Thyroid gland (tissue), 4 donors: ENCODE measurements around the gene PMF1. TPM values are rescaled to one million over a fixed set of nuclear protein-coding genes. Genes with fewer than 3 reads are reported as not detected.
A peak's percentile ranks its signal among the peaks of the same experiment; 100 is the strongest.

Experiments
- DNase-seq, 2 donors: peaks; one replicate each; pipeline ENCODE4 v3.0.0-alpha.2; 2019
- H3K27ac ChIP-seq, 3 donors: fragments of 200-600 bp; sonication (generic); 1 replicate in 2 of 3; 2 replicates in 1 of 3; pipeline ENCODE4 v1.5.1; 2016 to 2019; ENCODE audit warnings: mild to moderate bottlenecking in 1 of 3, moderate library complexity in 1 of 3
- H3K27me3 ChIP-seq: fragments of 200-600 bp; sonication (generic); one replicate; pipeline ENCODE4 v1.5.1; 2019
- H3K36me3 ChIP-seq, 2 donors: fragments of 200-600 bp; sonication (generic); one replicate each; pipeline ENCODE4 v1.5.1; 2016 to 2019
- H3K4me1 ChIP-seq, 2 donors: fragments of 200-600 bp; sonication (generic); one replicate each; pipeline ENCODE4 v1.5.1; 2017 to 2019
- H3K4me3 ChIP-seq, 3 donors: fragments of 200-600 bp; sonication (generic); replicated peaks in 1 of 3; 1 replicate in 2 of 3; 2 replicates in 1 of 3; pipeline ENCODE4 v1.5.1; 2016; ENCODE audit warnings: mild to moderate bottlenecking in 1 of 3
- H3K9me3 ChIP-seq: fragments of 200-600 bp; sonication (generic); one replicate; pipeline ENCODE4 v1.5.1; 2017
- POLR2A ChIP-seq, 2 donors: fragments of 450-650 bp; IDR thresholded peaks; one replicate each; pipeline ENCODE4 v1.6.1; 2017; ENCODE audit warnings: antibody characterized with exemption in 2 of 2, mild to moderate bottlenecking in 2 of 2, moderate library complexity in 1 of 2
- WGBS, 2 donors: methylation state at CpG; one replicate each; pipeline ENCODE4 v1.1.5; 2017; 5-methylcytosine and 5-hydroxymethylcytosine counted together
- intact Hi-C: fragments of 100-400 bp; cut with DNase I; formaldehyde crosslinking; loops from one replicate; pipeline ENCODE4 v1.15.1; 2023
- total RNA-seq, 4 donors: library from RNA; depleted of rRNA; stranded (reverse); fragments of >200 nt; gene quantifications; one replicate each; pipeline ENCODE4 v1.2.3, GENCODE V29; 2016
- TF ChIP-seq, protein P1 (sequence below), 6 experiments: fragments of 200-600 bp in 3 of 6; fragments of 450-650 bp in 3 of 6; sonication (generic) in 3 of 6; IDR thresholded peaks; one replicate each; pipeline ENCODE4 v1.5.1; 2016 to 2019; ENCODE audit warnings: antibody characterized with exemption in 6 of 6, mild to moderate bottlenecking in 2 of 6, inconsistent platforms in 1 of 6, moderate library complexity in 1 of 6

The PMF1 gene
- total RNA-seq, 4 donors from 2014 or later, result 73.6 to 121 (median 107) TPM

DNA sequence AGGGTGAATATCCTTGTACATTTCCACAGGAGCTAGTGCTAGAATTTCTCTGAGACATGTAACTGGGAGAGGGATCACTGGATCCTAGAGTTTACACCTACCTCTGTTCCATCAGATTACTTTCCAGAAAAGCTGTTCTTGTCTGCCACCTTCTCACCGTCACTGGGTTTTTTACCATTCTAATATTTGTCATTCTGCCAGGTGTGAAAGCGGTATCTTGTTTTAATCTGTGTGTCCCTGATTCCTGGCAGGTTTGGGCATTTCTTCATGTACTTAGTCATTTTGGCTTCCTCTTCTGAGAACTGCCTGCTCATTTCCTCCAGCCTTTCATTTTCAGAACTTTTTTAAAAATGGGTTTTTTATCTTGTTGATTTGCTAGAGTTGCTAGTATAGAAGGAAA, 5.1 kb downstream of the PMF1 start:
- Histone ChIP-seq H3K27ac (peak overlapping the region in 2 of 3 donors; percentile 42 to 44), H3K4me1 (peaks cover 7 to 23% of the 10 kb centered on the region in 2 donors), H3K4me3 (no peak overlapping the region), H3K9me3 (no peaks in the 10 kb centered on the region), H3K27me3 (no peaks in the 10 kb centered on the region), H3K36me3 (peaks cover 8 to 19% of the 10 kb centered on the region in 2 donors)
- TF ChIP-seq, protein P1, sequence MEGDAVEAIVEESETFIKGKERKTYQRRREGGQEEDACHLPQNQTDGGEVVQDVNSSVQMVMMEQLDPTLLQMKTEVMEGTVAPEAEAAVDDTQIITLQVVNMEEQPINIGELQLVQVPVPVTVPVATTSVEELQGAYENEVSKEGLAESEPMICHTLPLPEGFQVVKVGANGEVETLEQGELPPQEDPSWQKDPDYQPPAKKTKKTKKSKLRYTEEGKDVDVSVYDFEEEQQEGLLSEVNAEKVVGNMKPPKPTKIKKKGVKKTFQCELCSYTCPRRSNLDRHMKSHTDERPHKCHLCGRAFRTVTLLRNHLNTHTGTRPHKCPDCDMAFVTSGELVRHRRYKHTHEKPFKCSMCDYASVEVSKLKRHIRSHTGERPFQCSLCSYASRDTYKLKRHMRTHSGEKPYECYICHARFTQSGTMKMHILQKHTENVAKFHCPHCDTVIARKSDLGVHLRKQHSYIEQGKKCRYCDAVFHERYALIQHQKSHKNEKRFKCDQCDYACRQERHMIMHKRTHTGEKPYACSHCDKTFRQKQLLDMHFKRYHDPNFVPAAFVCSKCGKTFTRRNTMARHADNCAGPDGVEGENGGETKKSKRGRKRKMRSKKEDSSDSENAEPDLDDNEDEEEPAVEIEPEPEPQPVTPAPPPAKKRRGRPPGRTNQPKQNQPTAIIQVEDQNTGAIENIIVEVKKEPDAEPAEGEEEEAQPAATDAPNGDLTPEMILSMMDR (IDR thresholded peaks at IDR 0.05), result no peak
- no peak for TF ChIP-seq POLR2A (IDR thresholded peaks at IDR 0.05)
- DNase-seq, result no peak
- WGBS, 2 donors, result 28 to 67% methylated on average over 2 of the region's 2 CpGs
- intact Hi-C loops, result no loop called here

DNA sequence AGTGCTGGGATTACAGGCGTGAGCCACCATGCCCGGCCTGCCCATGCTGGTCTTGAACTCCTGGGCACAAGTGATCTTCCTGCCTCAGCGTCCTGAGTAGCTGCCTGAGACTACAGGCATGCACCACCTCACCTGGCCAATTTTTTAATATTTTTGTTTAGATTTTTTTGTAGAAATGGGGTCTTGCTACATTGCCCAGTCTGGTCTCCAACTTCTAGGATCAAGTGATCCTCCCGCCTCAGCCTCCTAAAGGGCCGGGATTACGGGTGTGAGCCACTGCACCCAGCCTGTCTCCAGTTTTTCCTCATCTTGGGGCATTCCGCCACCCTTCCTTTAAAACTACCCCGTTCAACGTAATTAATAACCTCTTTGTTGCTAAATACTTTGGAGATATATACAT, 7.4 kb downstream of the PMF1 start:
- TF ChIP-seq, protein P1 (IDR thresholded peaks at IDR 0.05), result no peak
- no peak for TF ChIP-seq POLR2A (IDR thresholded peaks at IDR 0.05)
- Histone ChIP-seq H3K36me3 (peaks cover 16 to 28% of the 10 kb centered on the region in 2 donors), H3K27me3 (no peaks in the 10 kb centered on the region), H3K9me3 (no peaks in the 10 kb centered on the region), H3K4me1 (peaks cover 0 to 18% of the 10 kb centered on the region in 2 donors), H3K4me3 (no peak overlapping the region), H3K27ac (no peak overlapping the region)
- DNase-seq, result no peak
- intact Hi-C loops, result no loop called here
- 93 to 99% methylated on average over 9 of the region's 9 CpGs for WGBS, 2 donors

DNA sequence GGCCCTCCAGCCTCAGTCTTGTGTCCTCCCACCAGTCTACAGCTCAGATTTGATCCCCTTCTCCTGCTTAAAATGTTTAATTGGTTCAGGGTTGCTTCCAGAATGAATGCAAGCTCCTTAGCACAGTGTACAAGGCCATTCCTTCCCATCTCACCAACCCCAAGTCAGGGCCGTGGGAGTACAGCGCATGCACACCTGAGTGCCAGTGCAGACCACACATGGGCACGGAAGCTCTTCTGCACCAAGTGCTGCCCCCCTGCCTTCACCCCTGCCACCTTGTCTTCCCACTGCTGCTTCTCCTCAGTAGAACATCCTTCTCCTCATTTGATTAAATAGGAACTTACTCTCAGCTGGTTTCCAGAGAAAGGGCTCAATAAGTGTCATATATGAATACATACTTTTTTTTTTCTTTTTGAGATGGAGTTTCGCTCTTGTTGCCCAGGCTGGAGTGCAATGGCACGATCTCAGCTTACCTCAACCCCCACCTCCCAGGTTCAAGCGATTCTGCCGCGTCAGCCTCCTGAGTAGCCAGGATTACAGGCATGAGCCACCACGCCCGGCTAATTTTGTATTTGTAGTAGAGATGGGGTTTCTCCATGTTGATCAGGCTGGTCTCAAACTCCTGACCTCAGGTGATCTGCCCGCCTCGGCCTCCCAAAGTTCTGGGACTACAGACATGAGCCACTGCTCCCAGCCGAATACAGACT, 9.3 kb downstream of the PMF1 start:
- no peak for DNase-seq
- Histone ChIP-seq H3K4me3 (no peak overlapping the region), H3K4me1 (peaks cover 0 to 18% of the 10 kb centered on the region in 2 donors), H3K36me3 (peaks cover 16 to 28% of the 10 kb centered on the region in 2 donors), H3K9me3 (no peaks in the 10 kb centered on the region), H3K27me3 (no peaks in the 10 kb centered on the region), H3K27ac (no peak overlapping the region)
- 92 to 97% methylated on average over 13 of the region's 13 CpGs for WGBS, 2 donors
- intact Hi-C loops, result no loop called here
- TF ChIP-seq, protein P1 (IDR thresholded peaks at IDR 0.05), result no peak
- TF ChIP-seq POLR2A (IDR thresholded peaks at IDR 0.05), result no peak

DNA sequence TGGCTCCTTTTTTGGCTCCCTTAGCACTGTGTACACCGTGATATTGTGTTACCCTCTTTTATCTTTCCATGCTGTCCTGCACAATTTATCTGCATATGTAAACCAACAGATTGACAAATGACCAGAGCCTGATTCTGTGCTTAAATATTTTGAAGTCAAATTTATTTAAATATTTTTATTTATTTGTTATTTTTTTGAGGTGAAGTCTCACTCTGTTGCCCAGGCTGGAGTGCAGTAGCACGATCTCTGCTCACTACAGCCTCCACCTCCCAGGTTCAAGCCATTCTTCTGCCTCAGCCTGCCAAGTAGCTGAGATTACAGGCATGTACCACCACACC, 12.8 kb downstream of the PMF1 start:
- Histone ChIP-seq H3K27me3 (no peaks in the 10 kb centered on the region), H3K9me3 (no peaks in the 10 kb centered on the region), H3K36me3 (peaks cover 13 to 26% of the 10 kb centered on the region in 2 donors), H3K4me3 (no peak overlapping the region), H3K4me1 (peaks cover 0 to 4% of the 10 kb centered on the region in 2 donors), H3K27ac (peak overlapping the region in 2 of 3 donors; percentile 26)
- no peak for TF ChIP-seq POLR2A (IDR thresholded peaks at IDR 0.05)
- TF ChIP-seq, protein P1 (IDR thresholded peaks at IDR 0.05), result no peak
- intact Hi-C loops, result loop anchor here (5.0 kb wide), 2 partner anchors 78 to 128 kb away; no protein-coding TSS in a partner anchor
- 5 to 10% methylated on average over 2 of the region's 2 CpGs for WGBS, 2 donors
- DNase-seq, result no peak

DNA sequence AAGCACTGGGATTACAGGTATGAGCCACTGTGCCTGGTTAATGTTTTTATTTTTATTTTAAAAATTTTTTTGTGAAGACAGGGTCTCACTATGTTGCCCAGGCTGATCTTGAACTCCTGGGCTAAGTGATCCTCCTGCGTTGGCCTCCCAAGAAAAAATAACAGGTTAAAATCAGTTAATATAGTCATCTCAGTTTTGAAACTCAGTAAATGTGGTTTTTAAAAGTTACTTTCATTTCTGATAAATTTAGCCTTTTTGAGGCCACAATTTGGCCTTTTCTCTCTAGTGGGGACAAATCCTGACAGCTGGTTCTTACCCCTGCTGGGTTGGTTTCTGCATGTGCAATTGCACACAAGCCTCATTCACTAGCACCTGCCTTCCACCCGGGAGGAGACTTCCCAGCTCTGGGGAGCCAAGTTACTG, 13.3 kb downstream of the PMF1 start:
- Histone ChIP-seq H3K4me3 (no peak overlapping the region), H3K9me3 (no peaks in the 10 kb centered on the region), H3K27ac (peak overlapping the region in 1 of 3 donors; percentile 26), H3K4me1 (peaks cover 0 to 4% of the 10 kb centered on the region in 2 donors), H3K36me3 (peaks cover 9 to 21% of the 10 kb centered on the region in 2 donors), H3K27me3 (no peaks in the 10 kb centered on the region)
- intact Hi-C loops, result loop anchor here (5.0 kb wide), 2 partner anchors 79 to 129 kb away; no protein-coding TSS in a partner anchor
- WGBS, 2 donors, result 70 to 72% methylated on average over 2 of the region's 2 CpGs
- DNase-seq, result no peak
- TF ChIP-seq, protein P1 (IDR thresholded peaks at IDR 0.05), result no peak
- TF ChIP-seq POLR2A (IDR thresholded peaks at IDR 0.05), result no peak
